Cardiac septum (tissue), 1 donor: ENCODE measurements around the gene CORO2A. TPM values are rescaled to one million over a fixed set of nuclear protein-coding genes. Genes with fewer than 3 reads are reported as not detected.

Experiments used
- DNase-seq: peaks from one replicate; pipeline ENCODE4 v3.0.0-alpha.2; 2020; ENCODE audit warnings: low spot score
- intact Hi-C: fragments of 100-400 bp; cut with DNase I; formaldehyde crosslinking; loops from one replicate; pipeline ENCODE4 v1.14.0; 2022
- total RNA-seq: library from RNA; stranded (reverse); fragmentation: NEBNext Ultra II Directional; extraction: Animal tissue kit (Norgen Biotek cat#: 25700); gene quantifications from one replicate; pipeline ENCODE4 v1.2.1, GENCODE V29; 2021
- donor health status: DM: no; HTN: no; CAD: no.

Gene CORO2A
- total RNA-seq, 1 donor from 2014 or later = 0.19 TPM

DNA sequence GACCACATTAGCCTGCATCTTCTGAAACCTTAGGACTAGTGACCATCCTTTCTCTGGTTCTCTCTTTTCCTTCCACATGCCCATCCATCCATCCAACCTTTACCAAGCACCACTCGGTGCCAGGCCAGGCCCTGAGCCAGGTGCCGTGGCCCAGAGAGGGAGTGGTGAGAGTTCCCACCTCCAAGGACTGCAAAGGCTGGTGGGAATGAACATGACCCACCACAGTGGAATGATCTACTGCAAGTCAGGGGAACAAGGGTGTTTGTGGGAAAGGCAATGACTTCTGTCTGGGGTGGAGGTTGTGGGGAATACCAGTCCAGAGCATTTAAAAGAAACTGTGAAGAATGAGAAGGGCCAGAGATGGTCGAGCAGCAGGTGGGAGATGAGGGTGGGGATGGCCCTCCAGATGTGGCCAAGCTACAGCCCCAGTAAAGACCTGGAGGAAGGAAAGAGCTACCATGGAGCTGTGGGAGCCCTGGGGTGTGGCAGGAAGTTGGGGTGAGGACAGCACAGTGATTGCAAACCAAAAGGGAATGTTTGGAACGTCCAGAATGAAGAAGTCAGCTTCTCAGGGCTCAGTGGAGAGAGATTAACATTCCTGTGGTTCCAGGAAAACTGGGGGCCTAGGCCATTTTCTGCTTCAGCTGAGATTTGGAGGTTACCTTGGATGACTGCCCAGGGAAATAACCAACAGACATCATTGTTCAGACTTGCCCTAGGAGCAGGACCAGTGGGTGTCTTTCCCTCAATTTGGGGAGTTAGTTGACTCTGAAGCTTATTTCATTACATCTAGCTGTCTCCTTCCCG, 30.7 kb upstream of the CORO2A start:
- peak; percentile 56 for DNase-seq

DNA sequence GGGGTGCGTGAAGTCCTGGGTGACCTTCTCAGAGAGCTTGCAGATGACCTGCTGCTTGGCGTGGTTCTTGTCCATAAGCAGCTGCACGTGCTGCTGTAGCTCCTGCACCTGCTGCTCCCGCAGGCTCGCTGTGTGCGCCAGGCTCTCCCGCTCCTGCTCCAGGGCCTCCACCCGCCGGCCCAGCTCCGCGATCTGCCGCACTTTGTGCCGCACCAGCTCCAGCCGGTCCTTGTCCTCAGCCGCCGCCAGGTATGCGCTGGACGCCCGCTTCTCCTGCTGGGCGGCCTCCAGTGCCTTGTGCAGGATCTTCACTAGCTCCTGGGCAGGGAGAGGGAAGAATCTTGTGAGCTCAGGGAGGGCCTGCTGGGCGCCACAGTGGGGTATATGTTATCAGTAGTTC, 28.5 kb upstream of the CORO2A start:
- DNase-seq = peak; percentile 64

More for the DNA sequence above, 30.7 kb upstream of the CORO2A start:
- intact Hi-C loops = no loop called here

DNA sequence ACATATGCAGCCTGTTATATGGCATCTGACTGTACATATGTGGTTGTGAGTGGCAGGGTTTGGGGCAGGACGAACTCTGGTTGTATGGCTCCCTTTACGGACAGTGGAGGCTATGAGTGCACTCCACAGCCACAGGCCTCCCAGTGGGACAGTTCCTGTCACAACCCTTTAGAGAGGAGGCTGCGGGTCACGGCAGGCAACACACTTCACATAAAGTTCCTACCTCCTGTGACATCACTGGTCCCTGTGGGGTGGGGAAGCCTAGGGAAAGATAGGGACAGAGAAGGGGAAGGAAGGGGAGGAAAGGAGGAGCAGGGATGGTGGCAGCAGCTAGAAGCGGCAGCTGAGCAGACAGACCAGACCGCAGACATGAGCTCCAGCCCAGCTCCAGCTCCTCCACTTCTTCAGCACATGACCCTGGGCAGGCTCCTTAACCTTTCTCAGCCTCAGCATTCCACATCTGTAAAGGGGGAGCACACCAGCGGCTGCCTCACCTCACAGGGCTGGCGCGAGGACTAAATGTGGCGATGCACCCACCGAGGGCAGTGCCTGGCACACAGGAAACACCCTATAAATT, 27.4 kb upstream of the CORO2A start:
- intact Hi-C loops = no loop called here
- peak; percentile 22 for DNase-seq

More for the DNA sequence above, 28.5 kb upstream of the CORO2A start:
- intact Hi-C loops = no loop called here

DNA sequence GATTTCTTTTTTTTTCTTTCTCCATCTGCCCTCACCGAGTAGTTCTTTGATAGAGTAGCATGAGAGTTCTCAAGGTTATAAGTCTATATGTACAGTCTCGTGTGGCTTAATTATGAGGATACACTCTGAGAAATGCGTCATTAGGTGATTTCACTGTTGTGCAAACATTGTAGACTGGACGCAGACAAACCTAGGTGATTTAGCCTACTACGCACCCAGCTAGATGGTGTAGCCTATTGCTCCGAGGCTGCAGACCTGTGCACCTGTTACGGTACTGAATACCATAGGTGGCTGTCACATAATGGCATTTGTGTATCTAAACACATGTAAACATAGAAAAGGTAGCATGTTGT, 26.9 kb upstream of the CORO2A start:
- intact Hi-C loops = no loop called here
- DNase-seq = no peak

DNA sequence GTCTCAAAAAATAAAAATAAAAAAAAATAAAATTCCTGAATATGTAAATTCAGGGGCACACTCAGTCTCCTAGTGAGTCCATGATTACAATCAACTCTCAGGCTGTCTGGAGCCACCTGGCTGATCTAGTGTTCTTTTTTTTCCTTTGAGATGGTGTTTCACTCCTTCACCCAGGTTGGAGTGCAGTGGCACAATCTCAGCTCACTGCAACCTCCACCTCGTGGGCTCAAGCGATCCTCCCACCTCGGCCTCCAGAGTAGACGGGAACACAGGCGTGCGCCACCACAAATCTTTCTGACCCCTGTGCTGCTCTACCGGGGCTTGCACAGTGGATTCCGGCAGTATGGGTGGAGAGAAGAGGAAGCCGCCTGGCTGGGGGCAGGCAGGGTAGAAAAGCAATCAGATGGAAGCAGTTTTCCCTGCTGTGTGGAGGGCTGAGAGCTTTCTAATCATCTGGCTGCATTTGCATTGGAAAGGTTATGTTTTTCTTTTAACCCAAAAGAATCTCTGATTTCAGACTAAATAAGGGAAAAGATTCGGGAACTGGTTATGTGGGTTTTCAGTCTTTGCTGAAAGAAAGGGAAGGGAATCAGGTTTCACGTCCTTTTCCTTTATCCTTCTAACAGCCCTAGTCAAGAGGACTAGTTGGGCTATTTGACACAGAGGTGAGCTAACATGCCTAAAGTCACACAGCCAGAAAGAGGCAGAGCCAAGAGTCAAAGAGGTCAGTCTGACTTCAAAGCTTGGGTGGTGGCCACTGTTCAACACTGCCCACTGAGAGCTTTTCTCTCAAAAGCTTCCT, 26.3 kb upstream of the CORO2A start:
- peak; percentile 20 for DNase-seq

DNA sequence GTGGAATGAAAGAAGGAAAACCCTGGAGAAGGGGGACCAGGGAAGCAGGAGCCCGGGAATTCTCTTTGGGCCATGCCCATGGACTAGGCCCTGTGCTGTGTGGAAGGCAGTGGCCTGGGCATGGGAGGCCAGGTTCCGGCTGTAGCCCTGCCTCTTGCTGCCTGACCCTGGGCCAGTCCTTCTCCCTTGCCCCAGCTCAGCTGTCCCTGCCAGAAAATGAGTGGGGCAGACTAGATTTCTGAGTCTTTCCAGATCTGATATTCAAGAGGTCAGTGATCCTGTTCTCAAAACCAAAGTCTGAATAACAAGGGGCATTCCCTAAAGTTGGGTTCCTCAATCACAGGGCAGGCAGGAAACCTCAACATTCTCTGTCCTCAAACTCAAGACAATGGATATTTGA, 24.8 kb upstream of the CORO2A start:
- intact Hi-C loops = no loop called here
- DNase-seq = no peak

More for the DNA sequence above, 26.3 kb upstream of the CORO2A start:
- intact Hi-C loops = no loop called here

DNA sequence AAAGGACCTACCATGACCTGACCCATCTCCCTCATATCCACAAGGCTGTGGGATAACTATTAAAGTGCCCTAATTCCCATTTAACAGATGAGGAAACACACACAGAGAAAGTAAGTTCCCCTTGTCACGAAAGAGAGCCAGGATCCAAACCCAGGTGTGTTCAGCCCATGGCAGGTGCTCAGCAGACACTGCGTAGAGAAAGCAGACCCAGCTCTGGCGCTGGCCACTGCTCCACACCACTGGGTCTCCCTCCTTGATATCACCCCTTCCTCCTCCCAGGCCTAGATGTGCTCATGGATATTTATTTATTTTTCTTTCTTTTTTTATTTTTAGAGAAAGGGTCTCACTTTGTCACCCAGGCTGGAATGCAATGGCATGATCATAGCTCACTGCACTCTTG, 24.0 kb upstream of the CORO2A start:
- DNase-seq = no peak
- intact Hi-C loops = no loop called here

DNA sequence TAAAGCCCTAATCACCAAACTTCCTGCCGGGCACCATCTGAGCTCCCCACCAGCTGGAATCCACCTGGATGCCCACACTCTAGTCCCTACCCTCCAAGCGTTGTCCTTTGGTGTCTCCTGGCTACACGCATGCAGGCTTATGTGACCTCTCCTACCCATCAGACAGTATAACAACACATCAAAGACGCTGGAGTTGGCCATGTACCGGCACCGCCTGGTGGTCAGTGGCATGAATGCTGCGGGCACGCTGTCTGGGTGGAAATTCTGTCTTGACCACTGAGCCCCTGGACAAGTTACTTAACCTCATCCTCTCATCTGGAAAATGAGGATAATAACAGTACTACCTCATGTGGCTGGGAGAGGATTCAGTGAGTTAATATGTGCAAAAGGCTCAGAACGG, 23.4 kb upstream of the CORO2A start:
- no peak for DNase-seq
- intact Hi-C loops = no loop called here

DNA sequence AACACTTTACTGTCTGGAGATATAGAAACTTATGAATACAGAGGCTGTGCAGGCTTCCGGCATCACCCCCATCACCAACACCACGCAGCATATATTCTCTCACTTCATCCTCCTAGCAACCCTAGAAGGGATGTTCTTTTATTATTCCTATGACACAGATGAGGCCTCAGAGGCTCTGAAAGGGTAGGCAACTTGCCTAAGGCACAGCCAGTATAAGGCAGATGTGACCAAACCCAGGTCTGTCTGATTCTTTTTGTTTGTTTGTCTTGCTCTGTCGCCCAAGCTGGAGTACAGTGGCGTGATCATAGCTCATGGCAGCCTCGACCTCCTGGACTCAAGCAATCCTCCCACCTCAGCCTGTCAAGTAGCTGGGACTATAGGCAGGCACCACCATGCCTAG, 22.8 kb upstream of the CORO2A start:
- no peak for DNase-seq
- intact Hi-C loops = no loop called here

DNA sequence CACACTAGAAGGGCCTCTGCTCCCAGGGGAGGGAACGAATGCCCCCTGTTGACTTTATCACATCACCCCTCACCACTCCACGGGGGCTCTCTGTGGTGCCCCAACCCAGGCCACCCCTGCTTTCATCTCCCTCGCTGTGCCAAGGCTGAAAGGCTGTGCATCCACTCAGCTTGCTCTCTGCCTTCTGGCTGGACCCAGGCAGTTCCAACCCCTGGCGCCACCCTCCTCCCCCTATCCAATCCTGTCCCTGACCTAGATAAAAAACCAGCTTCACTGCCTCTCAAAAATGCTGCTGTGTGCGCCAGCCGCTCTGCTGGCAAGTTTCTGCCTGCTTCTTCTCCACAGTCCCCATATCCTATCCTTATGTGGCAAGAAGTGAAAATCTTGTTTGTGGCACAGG, 22.4 kb upstream of the CORO2A start:
- intact Hi-C loops = no loop called here

DNA sequence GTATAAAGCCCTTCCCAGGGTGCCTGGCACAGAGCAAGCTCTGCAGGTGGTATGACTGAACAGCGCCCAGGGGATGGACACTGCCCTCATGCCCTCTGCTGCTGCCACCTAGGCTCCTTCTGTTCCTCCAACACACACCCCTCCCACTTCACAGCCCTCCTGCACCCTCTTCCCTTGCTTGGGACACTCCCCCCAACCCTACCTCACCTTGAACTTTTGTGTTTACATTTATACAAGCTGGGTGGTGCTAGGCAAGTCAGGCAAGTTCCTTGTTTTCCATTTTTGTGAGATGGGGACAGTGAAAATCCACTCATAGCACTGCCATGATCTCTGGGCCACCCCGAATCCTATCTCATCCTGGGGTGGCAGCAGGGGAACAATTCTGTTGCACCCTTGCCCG, 18.8 kb upstream of the CORO2A start:
- intact Hi-C loops = no loop called here
- DNase-seq = no peak

More for the DNA sequence above, 22.4 kb upstream of the CORO2A start:
- no peak for DNase-seq

DNA sequence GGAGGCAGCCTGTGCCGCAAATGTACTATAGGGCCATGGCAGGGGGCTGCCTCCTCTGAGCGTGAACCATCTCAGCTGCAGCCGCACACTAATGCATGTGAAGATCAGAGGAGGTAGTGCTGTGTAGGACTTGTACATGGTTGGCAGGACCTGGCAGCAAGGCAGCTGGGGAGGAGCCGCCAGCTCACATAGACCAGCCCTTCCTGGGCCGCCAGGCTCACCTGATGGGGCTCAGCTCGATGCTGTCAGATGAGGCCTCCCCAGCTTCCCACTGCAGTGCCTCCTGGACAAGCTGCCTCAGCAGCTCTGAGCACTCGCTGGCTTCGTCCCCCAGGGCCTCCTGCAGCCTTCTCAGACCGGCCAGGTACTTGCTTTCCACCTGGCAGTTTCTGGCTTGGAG, 18.0 kb upstream of the CORO2A start:
- intact Hi-C loops = no loop called here
- DNase-seq = no peak

DNA sequence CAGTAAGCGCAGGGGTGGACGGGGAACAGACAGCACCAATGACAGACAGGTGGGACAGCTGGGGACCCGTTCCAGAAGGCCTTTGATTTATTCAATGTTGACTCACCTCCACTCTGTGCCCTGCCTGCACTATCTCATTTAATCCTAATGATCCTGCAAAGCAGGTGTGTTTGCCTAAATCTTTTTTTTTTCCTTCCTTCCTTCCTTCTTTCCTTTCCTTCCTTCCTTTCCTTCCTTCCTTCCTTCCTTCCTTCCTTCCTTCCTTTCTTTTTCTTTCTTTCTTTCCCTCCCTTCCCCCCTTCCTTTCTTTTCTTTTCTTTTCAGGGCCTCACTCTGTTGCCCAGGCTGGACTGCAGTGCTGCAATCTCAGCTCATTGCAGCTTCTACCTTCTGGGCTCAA, 17.1 kb upstream of the CORO2A start:
- intact Hi-C loops = loop anchor here (5.0 kb wide), 1 partner anchor 137 kb away; no protein-coding TSS in a partner anchor
- no peak for DNase-seq

DNA sequence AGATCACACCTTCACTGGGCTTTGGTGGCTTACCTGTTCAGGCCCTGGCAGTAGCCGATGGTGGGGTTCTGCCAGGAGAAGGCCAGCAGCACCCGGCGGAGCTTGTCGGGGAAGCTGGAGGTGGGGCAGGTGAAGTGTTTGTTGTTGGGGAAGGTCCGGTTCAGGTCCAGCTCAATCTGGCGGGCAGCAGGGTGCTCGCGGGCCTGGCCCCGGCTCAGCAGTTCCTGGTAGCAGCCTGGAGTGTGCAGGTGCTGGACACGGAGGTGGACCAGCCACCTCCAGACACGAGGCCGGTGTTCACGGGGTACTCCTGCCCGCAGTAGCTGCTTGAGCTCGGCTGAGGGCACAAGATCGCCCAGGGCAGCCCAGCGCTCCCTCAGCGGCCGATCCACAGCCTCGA, 16.2 kb upstream of the CORO2A start:
- no peak for DNase-seq
- intact Hi-C loops = loop anchor here (5.0 kb wide), 1 partner anchor 136 kb away; no protein-coding TSS in a partner anchor

DNA sequence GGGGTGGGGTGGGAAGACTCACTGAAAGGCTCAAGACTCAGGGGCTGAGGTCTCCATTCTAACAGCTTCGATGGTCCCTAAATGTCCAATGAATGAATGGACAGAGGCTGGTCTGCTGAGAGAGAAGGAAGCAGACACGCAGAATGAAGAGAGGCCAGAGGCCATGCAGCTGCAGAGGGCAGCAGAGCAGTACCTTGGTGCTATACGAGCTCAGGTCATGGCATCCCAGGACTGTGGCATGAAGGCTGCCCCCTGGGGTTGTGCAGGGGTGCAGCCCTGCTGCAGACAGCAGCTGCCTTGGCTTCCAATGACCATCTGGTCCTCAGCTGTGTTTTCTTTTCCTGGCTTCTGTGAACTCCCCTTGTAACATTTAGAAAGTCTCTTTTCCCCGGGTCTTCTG, 15.2 kb upstream of the CORO2A start:
- intact Hi-C loops = loop anchor here (5.0 kb wide), 1 partner anchor 135 kb away; no protein-coding TSS in a partner anchor
- DNase-seq = no peak

DNA sequence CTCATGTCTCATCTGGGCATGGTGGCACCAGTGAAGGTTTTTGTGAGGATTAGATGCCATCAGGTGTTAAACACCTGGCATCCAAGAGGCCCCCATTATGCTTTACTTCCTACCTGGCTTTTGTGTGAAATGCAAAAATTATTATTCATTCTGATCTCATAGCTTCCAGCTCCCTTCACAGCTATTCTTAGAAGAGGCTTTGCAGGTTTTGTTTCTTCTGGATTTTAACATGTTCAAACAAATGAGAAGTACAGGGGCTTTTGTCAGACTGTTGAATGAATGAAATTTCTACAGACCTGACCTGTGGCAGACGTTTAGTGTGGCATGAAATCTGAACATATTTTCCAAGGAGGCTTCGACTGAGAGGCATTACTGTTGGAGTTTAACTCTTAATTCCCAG, 14.3 kb upstream of the CORO2A start:
- intact Hi-C loops = loop anchor here (5.0 kb wide), 1 partner anchor 134 kb away; no protein-coding TSS in a partner anchor
- DNase-seq = no peak

DNA sequence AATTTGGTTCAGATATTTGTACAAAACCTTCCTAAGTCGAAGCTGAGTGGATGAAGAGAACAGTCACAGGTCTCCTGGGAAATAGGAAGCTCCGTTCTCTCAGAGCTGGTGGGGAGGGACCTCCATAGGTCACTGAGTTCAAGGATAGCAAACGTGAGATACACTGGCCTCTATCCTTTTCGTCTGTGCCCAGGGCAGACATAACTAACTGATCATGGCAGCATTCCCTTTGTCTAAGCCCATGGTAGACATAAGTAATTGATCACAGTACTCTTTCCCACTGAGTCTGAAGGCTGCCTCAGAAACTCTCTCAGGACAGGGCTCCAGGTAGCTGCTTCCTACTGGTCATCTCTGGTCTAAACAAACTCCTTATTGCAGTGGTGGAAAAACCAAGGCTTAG, 12.3 kb upstream of the CORO2A start:
- intact Hi-C loops = loop anchor here (1.0 to 5.0 kb wide), 2 partner anchors 59 to 132 kb away; no protein-coding TSS in a partner anchor
- no peak for DNase-seq

DNA sequence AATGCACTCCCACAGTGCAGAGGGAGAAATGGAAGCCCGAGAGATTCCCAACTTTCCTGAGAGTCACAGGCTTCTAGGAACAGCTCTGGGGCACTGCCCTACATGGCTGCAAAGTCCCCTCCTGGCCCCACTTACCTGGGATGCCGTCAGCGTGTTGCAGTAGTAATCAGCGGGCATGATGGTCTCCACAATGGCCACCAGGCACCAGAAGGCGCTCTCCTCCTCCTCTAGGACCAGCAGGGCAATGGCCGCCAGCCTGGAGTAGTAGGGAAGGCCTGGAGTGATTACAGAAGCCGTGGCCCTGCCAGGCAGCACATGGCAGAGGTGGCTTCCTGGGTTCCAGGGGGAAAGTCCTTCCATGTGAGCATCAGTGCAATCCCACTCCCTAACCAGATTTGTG, 10.7 kb upstream of the CORO2A start:
- intact Hi-C loops = no loop called here
- no peak for DNase-seq

DNA sequence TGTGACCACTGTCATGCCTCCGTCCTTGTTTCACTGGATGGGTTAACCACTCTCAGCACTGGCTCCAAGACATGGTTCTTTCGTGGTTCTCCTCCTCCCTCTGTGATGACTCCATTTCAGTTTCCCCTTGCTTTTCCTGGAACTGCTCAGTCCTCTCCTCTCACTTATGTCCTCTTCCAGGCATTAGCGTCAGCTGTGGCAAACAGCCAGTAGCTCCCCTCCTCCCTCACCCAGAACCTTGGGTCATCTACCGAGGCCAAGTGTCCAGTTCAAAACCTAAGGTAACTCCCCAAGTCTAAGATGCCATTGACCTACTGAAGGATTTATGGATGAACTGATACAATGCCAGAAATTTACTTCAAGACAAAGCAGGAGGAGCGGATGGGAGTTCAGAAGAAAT, 9.8 kb upstream of the CORO2A start:
- no peak for DNase-seq
- intact Hi-C loops = no loop called here

DNA sequence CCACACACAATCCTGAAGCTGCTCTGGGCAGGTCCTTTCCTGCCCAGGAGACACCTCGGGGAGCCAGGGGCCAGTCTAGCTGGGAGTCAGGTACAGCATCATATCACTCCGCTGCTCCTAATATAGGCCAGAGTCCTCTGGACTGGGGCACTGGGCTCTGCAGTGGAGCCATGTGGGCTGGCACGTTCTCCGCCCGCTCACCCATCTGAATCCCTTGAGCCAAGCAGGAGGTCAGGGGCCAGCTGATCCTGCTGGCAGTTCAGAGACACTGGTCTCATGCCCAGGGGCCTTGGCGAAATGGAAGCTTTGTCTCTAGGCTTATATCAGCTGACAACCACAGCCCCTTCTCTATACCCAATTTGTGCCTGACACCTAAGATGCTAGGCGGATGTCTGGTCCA, 9.3 kb upstream of the CORO2A start:
- intact Hi-C loops = no loop called here
- no peak for DNase-seq
